NK-92 (cell line): ENCODE measurements around the gene SP9.

Experiments
- DNase-seq: peaks from one replicate; lab custom pipeline; 2025; ENCODE audit not compliant: unreplicated experiment; lab: John Stamatoyannopoulos, UW

Gene SP9

GRCh38 chr2:174334781-174335251, at the start of gene SP9:
Gene SP9 (plus strand): TSS chr2:174334954. CDS start chr2:174335093, 139 bp downstream.
- no peak for DNase-seq

GRCh38 chr2:174286172-174286571, 48.6 kb upstream of the SP9 start:
- no peak for DNase-seq

GRCh38 chr2:174292908-174293307, 41.8 kb upstream of the SP9 start:
- no peak for DNase-seq

- no peak for DNase-seq
These were observed 34.6 kb upstream of the SP9 start for GRCh38 chr2:174300114-174300513.

GRCh38 chr2:174312581-174313234, 22.0 kb upstream of the SP9 start:
- no peak for DNase-seq

- no peak for DNase-seq
These were observed 12.6 kb upstream of the SP9 start for GRCh38 chr2:174322149-174322548.

- DNase-seq, result no peak
These were observed 12.0 kb upstream of the SP9 start for GRCh38 chr2:174322746-174323145.

GRCh38 chr2:174324530-174324929, 10.2 kb upstream of the SP9 start:
- no peak for DNase-seq

GRCh38 chr2:174325373-174326160, 9.2 kb upstream of the SP9 start:
- no peak for DNase-seq

GRCh38 chr2:174326161-174327020, 8.4 kb upstream of the SP9 start:
- no peak for DNase-seq

- no peak for DNase-seq
These were observed 7.5 kb upstream of the SP9 start for GRCh38 chr2:174327021-174327840.

- DNase-seq, result no peak
These were observed 7.0 kb upstream of the SP9 start for GRCh38 chr2:174327841-174328113.

- DNase-seq, result no peak
These were observed 6.4 kb upstream of the SP9 start for GRCh38 chr2:174328114-174328960.

- DNase-seq, result no peak
These were observed 5.6 kb upstream of the SP9 start for GRCh38 chr2:174328961-174329715.

GRCh38 chr2:174330945-174331594, 3.7 kb upstream of the SP9 start:
- no peak for DNase-seq

- no peak for DNase-seq
These were observed 3.0 kb upstream of the SP9 start for GRCh38 chr2:174331595-174332216.

GRCh38 chr2:174332217-174332963, 2.4 kb upstream of the SP9 start:
- no peak for DNase-seq

- DNase-seq, result no peak
These were observed 1.8 kb upstream of the SP9 start for GRCh38 chr2:174333017-174333371.
